ENCODE results near the gene FBXL17.

Gene FBXL17

GRCh38 chr5:107990881-107991810 is 390.8 kb downstream of the FBXL17 start:
- TF ChIP-seq EZH2phosphoT487 (conservative IDR thresholded peaks at IDR 0.05; ENCODE audit: low read length) (no peak), CTCF (IDR thresholded peaks at IDR 0.05; ENCODE audit: insufficient read depth, low read length, poor library complexity, severe bottlenecking) (no peak)
- H3K36me3 ChIP-seq (ENCODE audit: low read length) = no peaks in the 10 kb centered on the region
- H3F3A ChIP-seq (ENCODE audit: insufficient read depth) = no peaks in the 10 kb centered on the region
- no peaks in the 10 kb centered on the region for H3K79me2 ChIP-seq (ENCODE audit: insufficient read depth, low read length)
- no peaks in the 10 kb centered on the region for H4K20me1 ChIP-seq (ENCODE audit: low read depth, low read length)
- no peaks in the 10 kb centered on the region for H3K27me3 ChIP-seq (ENCODE audit: low read length)
- H3K9me3 ChIP-seq (ENCODE audit: insufficient read depth, low read length) = no peaks in the 10 kb centered on the region
- no peak overlapping the region for H3K4me3 ChIP-seq (ENCODE audit: insufficient read depth, low read length, poor library complexity, severe bottlenecking)
- H2AFZ ChIP-seq (ENCODE audit: low read depth, low read length, severe bottlenecking) = no peak overlapping the region
- no peak overlapping the region for H3K27ac ChIP-seq (ENCODE audit: low read depth, low read length)
- no peak overlapping the region for H3K4me2 ChIP-seq (ENCODE audit: low read depth, low read length, poor library complexity, severe bottlenecking)
- H3K9me2 ChIP-seq (replicated peaks; ENCODE audit: insufficient read depth, low read length) = no peaks in the 10 kb centered on the region
- no peak overlapping the region for H3K9ac ChIP-seq (ENCODE audit: low read length)

- Histone ChIP-seq H3K4me2 (ENCODE audit: low read depth, low read length, poor library complexity, severe bottlenecking) (no peak overlapping the region), H3K27ac (ENCODE audit: low read depth, low read length) (no peak overlapping the region), H4K20me1 (ENCODE audit: low read depth, low read length) (no peaks in the 10 kb centered on the region), H3F3A (ENCODE audit: insufficient read depth) (no peaks in the 10 kb centered on the region), H3K27me3 (ENCODE audit: low read length) (no peaks in the 10 kb centered on the region), H3K9me3 (ENCODE audit: insufficient read depth, low read length) (no peaks in the 10 kb centered on the region), H3K9ac (ENCODE audit: low read length) (no peak overlapping the region), H3K4me3 (ENCODE audit: insufficient read depth, low read length, poor library complexity, severe bottlenecking) (no peak overlapping the region), H2AFZ (ENCODE audit: low read depth, low read length, severe bottlenecking) (no peak overlapping the region), H3K9me2 (replicated peaks; ENCODE audit: insufficient read depth, low read length) (no peaks in the 10 kb centered on the region), H3K79me2 (ENCODE audit: insufficient read depth, low read length) (no peaks in the 10 kb centered on the region), H3K36me3 (ENCODE audit: low read length) (no peaks in the 10 kb centered on the region)
- TF ChIP-seq CTCF (IDR thresholded peaks at IDR 0.05; ENCODE audit: insufficient read depth, low read length, poor library complexity, severe bottlenecking) = no peak
- TF ChIP-seq EZH2phosphoT487 (conservative IDR thresholded peaks at IDR 0.05; ENCODE audit: low read length) = no peak
Measured at GRCh38 chr5:107985144-107985543, 396.8 kb downstream of the FBXL17 start.

GRCh38 chr5:107982703-107983425 is 399.0 kb downstream of the FBXL17 start:
- H3K4me3 ChIP-seq (ENCODE audit: insufficient read depth, low read length, poor library complexity, severe bottlenecking) = no peak overlapping the region
- no peaks in the 10 kb centered on the region for H3K27me3 ChIP-seq (ENCODE audit: low read length)
- no peaks in the 10 kb centered on the region for H3F3A ChIP-seq (ENCODE audit: insufficient read depth)
- no peak overlapping the region for H3K27ac ChIP-seq (ENCODE audit: low read depth, low read length)
- no peak overlapping the region for H2AFZ ChIP-seq (ENCODE audit: low read depth, low read length, severe bottlenecking)
- no peak overlapping the region for H3K9ac ChIP-seq (ENCODE audit: low read length)
- TF ChIP-seq EZH2phosphoT487 (conservative IDR thresholded peaks at IDR 0.05; ENCODE audit: low read length) (no peak), CTCF (IDR thresholded peaks at IDR 0.05; ENCODE audit: insufficient read depth, low read length, poor library complexity, severe bottlenecking) (no peak)
- no peaks in the 10 kb centered on the region for H3K36me3 ChIP-seq (ENCODE audit: low read length)
- H4K20me1 ChIP-seq (ENCODE audit: low read depth, low read length) = no peaks in the 10 kb centered on the region
- H3K9me3 ChIP-seq (ENCODE audit: insufficient read depth, low read length) = no peaks in the 10 kb centered on the region
- H3K4me2 ChIP-seq (ENCODE audit: low read depth, low read length, poor library complexity, severe bottlenecking) = no peak overlapping the region
- H3K9me2 ChIP-seq (replicated peaks; ENCODE audit: insufficient read depth, low read length) = no peaks in the 10 kb centered on the region
- no peaks in the 10 kb centered on the region for H3K79me2 ChIP-seq (ENCODE audit: insufficient read depth, low read length)

All from SU-DHL-6 (cell line).